AG04449 (cell line): ENCODE measurements around the gene ANAPC4.

Experiments
- CTCF ChIA-PET: fragments of 350-600 bp; formaldehyde crosslinking; extraction: SDS; loops from one replicate; lab custom pipeline; 2021; ENCODE audit warnings: antibody characterized with exemption; lab: Yijun Ruan, JAX
- POLR2A ChIA-PET: fragments of 400-600, 350-600 bp; formaldehyde crosslinking; extraction: SDS; loops from one replicate; lab custom pipeline; 2020; ENCODE audit warnings: antibody characterized with exemption, inconsistent platforms; lab: Yijun Ruan, JAX
- DNase-seq: peaks from one replicate; pipeline ENCODE4 v3.0.0-alpha.2; 2010; ENCODE audit warnings: low read depth, low spot score
- H3K4me3 ChIP-seq: 2 replicates; pipeline ENCODE4 v1.5.1; 2011; ENCODE audit warnings: low read depth, mild to moderate bottlenecking, control low read depth, low read length
- TF ChIP-seq, protein P1 (sequence below): IDR thresholded peaks from one replicate; pipeline ENCODE4 v1.5.1; 2011; ENCODE audit warnings: mild to moderate bottlenecking, moderate library complexity, low read length, control low read depth, inconsistent platforms; ENCODE audit not compliant: insufficient read depth; ENCODE audit errors: missing control alignments

Gene ANAPC4

DNA sequence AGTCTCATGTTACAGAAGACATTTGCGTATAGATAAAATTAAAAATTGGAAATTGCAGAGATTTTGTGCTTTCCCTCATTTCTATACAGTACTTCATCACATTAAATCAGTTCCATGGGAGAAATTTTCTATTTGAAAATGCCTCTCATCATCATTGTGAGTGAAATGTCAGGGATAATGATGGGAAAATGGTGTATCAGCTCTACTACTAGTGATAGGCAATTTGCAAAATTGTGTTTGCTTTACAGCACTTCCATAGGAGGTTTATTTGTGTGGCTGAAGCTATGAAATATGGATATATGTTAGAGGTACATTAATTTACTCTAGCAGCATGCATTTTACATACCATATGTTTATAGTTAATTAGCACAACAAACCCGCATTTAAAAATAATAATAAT lies 21.0 kb upstream of the ANAPC4 start:
- POLR2A ChIA-PET, result no interaction called here
- DNase-seq, result no peak
- CTCF ChIA-PET, result interaction anchor here (1.0 to 5.1 kb wide), 3 partner anchors 9 to 43 kb away, joined by 5 to 58 read pairs (median 27); partner anchors contain the start of gene ZCCHC4
- H3K4me3 ChIP-seq, result no peak overlapping the region
- TF ChIP-seq, protein P1, sequence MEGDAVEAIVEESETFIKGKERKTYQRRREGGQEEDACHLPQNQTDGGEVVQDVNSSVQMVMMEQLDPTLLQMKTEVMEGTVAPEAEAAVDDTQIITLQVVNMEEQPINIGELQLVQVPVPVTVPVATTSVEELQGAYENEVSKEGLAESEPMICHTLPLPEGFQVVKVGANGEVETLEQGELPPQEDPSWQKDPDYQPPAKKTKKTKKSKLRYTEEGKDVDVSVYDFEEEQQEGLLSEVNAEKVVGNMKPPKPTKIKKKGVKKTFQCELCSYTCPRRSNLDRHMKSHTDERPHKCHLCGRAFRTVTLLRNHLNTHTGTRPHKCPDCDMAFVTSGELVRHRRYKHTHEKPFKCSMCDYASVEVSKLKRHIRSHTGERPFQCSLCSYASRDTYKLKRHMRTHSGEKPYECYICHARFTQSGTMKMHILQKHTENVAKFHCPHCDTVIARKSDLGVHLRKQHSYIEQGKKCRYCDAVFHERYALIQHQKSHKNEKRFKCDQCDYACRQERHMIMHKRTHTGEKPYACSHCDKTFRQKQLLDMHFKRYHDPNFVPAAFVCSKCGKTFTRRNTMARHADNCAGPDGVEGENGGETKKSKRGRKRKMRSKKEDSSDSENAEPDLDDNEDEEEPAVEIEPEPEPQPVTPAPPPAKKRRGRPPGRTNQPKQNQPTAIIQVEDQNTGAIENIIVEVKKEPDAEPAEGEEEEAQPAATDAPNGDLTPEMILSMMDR, result no peak

DNA sequence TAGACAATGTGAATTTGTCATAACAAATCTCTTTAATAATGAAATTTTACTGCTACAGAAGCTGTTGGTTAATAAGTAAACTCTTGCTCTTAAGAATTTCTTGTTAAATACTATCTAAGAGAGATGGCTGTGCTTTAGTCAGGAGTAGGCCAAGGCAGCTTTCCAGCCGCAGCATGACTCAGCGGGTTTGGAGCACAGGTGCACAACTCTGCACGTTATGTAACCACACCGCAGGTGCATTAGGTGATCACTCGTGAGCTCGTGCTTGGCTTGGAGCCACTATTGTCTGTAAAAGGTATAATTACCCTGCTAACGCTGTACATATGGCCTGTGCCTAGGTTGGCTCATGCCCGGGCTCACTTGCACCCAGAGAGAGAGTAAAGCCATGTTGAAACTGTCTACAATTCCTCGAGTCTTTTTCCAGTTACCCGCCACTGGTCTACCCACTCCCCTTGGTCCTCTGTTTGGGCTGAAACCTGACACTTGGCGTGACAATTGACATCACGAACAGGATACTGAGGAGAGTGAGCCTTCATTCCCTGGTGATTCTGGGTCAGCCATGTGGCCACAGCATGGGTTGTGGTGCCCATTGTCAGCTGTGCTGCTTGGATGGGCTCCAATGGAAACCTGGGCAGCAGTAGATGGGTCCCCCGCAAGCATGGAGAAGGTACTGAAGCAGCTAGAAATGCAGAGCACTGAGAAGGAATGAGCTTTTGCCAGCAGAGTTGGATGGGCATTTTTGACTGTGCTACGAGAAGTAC lies 18.4 kb upstream of the ANAPC4 start:
- H3K4me3 ChIP-seq, result no peak overlapping the region
- no peak for DNase-seq
- CTCF ChIA-PET, result interaction anchor here (0.9 to 5.1 kb wide), 4 partner anchors 9 to 179 kb away, joined by 3 to 58 read pairs (median 15); partner anchors contain the start of gene ZCCHC4
- POLR2A ChIA-PET, result interaction anchor here (1.1 kb wide), 1 partner anchor 19 kb away, joined by 4 read pairs; the partner anchor contains the start of gene ANAPC4
- TF ChIP-seq, protein P1, result no peak

DNA sequence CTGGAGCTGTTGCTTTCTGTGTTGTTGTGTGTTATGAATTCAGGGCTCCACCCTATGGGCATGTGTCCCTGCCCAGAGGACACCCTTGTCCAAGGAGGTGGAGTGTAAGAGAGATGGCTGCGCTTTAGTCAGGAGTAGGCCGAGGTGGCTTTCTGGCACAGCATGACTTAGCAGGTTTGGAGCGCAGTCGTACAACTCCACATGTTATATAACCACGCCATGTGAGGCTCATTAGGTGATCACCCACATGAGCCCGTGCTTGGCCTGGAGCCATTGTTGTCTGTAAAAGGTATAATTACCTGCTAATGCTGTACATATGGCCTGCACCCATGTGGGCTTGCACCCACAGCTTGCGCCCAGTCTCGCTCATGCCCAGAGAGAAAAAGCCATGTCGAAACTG lies 15.8 kb upstream of the ANAPC4 start:
- H3K4me3 ChIP-seq, result no peak overlapping the region
- no peak for DNase-seq
- TF ChIP-seq, protein P1, result no peak
- CTCF ChIA-PET, result no interaction called here
- POLR2A ChIA-PET, result no interaction called here

DNA sequence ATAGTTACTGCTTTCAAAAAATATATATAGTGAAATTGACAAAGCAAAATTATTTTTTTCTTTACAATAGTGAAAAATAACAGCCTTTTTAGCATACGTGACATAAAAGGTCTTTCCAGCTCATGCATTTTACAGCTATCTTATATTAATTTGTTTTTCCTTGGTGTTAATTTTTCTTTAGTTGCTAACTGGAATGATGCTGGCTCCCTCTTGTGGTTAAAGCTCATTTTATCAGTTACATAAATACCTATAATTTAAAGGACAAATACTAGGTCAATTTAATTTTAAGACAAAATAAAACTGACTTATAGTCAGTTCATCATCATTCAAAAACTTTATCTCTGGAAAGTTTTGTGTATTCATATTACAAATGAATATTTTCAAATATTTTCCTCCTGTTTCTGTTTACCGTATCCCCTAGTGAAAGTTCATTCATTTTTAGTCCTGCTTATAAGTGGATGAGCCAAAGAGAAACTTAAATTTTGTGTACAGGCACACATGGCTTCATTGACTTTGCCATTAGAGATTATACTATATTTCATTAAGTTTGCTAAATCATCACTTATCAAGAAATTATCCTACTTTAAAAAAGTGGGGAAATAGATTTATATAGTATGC lies 9.9 kb upstream of the ANAPC4 start:
- ChIA-PET POLR2A (interaction anchor here (1.1 kb wide), 1 partner anchor 10 kb away, joined by 3 read pairs; no protein-coding TSS in a partner anchor), CTCF (interaction anchor here (0.9 to 6.0 kb wide), 26 partner anchors 10 to 400 kb away, joined by 3 to 81 read pairs (median 6); partner anchors contain the start of genes ANAPC4, SEPSECS and ZCCHC4)
- H3K4me3 ChIP-seq, result no peak overlapping the region
- TF ChIP-seq, protein P1, result no peak
- DNase-seq, result no peak

DNA sequence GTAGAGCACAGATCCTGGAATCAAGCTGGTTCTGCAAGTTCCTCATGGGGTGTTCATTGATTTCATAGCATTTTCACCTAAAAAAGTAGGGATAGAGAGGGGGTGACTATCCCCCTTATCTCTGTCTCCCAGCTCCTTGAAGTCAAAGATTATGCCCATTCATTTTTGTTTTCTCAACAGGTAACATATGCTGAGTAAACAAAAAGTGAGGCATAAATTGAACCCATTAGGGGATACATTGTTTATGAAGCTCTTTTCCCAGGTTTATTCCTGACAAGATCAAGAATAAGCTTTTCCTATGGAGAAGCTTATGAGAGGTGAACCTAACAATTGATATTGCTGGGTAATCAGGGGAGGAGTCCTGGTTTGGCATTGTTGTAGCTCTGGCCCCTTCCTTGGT lies 9.2 kb upstream of the ANAPC4 start:
- DNase-seq, result no peak
- CTCF ChIA-PET, result interaction anchor here (0.7 to 6.0 kb wide), 18 partner anchors 10 to 479 kb away, joined by 3 to 81 read pairs (median 14); partner anchors contain the start of genes ANAPC4 and ZCCHC4
- POLR2A ChIA-PET, result interaction anchor here (1.1 kb wide), 1 partner anchor 11 kb away, joined by 3 read pairs; no protein-coding TSS in a partner anchor
- TF ChIP-seq, protein P1, result no peak
- no peak overlapping the region for H3K4me3 ChIP-seq

DNA sequence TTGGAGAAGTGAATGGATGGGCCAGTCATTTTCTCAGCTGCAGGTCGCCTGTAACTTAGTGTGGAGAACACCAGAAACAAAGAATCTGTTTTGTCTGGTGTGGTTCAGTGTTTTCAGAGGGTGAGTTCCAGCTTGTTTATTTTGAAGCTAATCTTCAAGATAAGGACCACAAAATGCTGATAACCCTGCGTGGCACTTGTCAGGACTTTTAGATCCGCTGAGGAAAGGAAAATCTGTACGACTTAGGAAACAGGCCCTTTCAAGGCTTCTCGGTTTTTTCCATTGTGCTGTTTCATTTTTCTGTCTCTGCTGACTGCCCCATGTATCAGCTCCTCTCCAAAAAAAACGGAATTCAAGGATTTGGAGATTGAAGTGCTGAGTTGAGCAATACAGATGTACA lies 8.7 kb upstream of the ANAPC4 start:
- no peak overlapping the region for H3K4me3 ChIP-seq
- TF ChIP-seq, protein P1, result no peak
- ChIA-PET CTCF (interaction anchor here (0.7 to 6.0 kb wide), 17 partner anchors 9 to 880 kb away, joined by 3 to 81 read pairs (median 14); partner anchors contain the start of genes ANAPC4 and ZCCHC4), POLR2A (no interaction called here)
- DNase-seq, result no peak
